ENCODE results near the gene C2.

The C2 gene

GRCh38 chr6:31943742-31944141, 16.2 kb downstream of the C2 start:
- no peak overlapping the region for H3K9ac ChIP-seq (ENCODE audit: insufficient read length)
- H3K27ac ChIP-seq: no peak overlapping the region
- DNase-seq (ENCODE audit: low read depth, low spot score): no peak
- no peaks in the 10 kb centered on the region for H3K36me3 ChIP-seq (ENCODE audit: insufficient read depth, low read length)
- H3K9me3 ChIP-seq (ENCODE audit: low read depth, low read length): no peaks in the 10 kb centered on the region
- TF ChIP-seq POLR2AphosphoS5 (IDR thresholded peaks at IDR 0.05; ENCODE audit: borderline replicate concordance, low read depth, low read length) (no peak), EZH2 (IDR thresholded peaks at IDR 0.05) (no peak), FOXP2 (optimal IDR thresholded peaks at IDR 0.05; ENCODE audit: control extremely low read depth, extremely low read length, insufficient read depth) (no peak)
- H3K4me3 ChIP-seq: no peak overlapping the region

GRCh38 chr6:31945154-31945506, 17.6 kb downstream of the C2 start:
- no peaks in the 10 kb centered on the region for H3K36me3 ChIP-seq (ENCODE audit: insufficient read depth, low read length)
- no peak overlapping the region for H3K4me3 ChIP-seq
- no peaks in the 10 kb centered on the region for H3K9me3 ChIP-seq (ENCODE audit: low read depth, low read length)
- H3K9ac ChIP-seq (ENCODE audit: insufficient read length): no peak overlapping the region
- DNase-seq (ENCODE audit: low read depth, low spot score): no peak
- H3K27ac ChIP-seq: no peak overlapping the region
- TF ChIP-seq EZH2 (IDR thresholded peaks at IDR 0.05): no peak
- TF ChIP-seq POLR2AphosphoS5 (IDR thresholded peaks at IDR 0.05; ENCODE audit: borderline replicate concordance, low read depth, low read length): no peak
- no peak for TF ChIP-seq FOXP2 (optimal IDR thresholded peaks at IDR 0.05; ENCODE audit: control extremely low read depth, extremely low read length, insufficient read depth)

GRCh38 chr6:31945507-31946369, 18.2 kb downstream of the C2 start, which contains the start of gene CFB:
Gene CFB, plus strand, starts transcription at chr6:31946095. Its CDS starts 127 bp downstream, at chr6:31946222.
- Histone ChIP-seq H3K27ac (no peak within 1 kb of the TSS), H3K9ac (ENCODE audit: insufficient read length) (no peak within 1 kb of the TSS), H3K9me3 (ENCODE audit: low read depth, low read length) (no peaks in the 10 kb centered on the region), H3K36me3 (ENCODE audit: insufficient read depth, low read length) (no peaks in the 10 kb centered on the region; the same call in 1 of the 2 replicates), H3K4me3 (no peak within 1 kb of the TSS)
- TF ChIP-seq EZH2 (IDR thresholded peaks at IDR 0.05) (no peak), FOXP2 (optimal IDR thresholded peaks at IDR 0.05; ENCODE audit: control extremely low read depth, extremely low read length, insufficient read depth) (no peak), POLR2AphosphoS5 (IDR thresholded peaks at IDR 0.05; ENCODE audit: borderline replicate concordance, low read depth, low read length) (no peak)
- DNase-seq (ENCODE audit: low read depth, low spot score): no peak

- Histone ChIP-seq H3K9me3 (ENCODE audit: low read depth, low read length) (no peaks in the 10 kb centered on the region), H3K4me3 (no peak overlapping the region), H3K9ac (ENCODE audit: insufficient read length) (no peak overlapping the region), H3K27ac (no peak overlapping the region), H3K36me3 (ENCODE audit: insufficient read depth, low read length) (peaks cover 5% of the 10 kb centered on the region; the same call in 1 of the 2 replicates)
- TF ChIP-seq FOXP2 (optimal IDR thresholded peaks at IDR 0.05; ENCODE audit: control extremely low read depth, extremely low read length, insufficient read depth): no peak
- DNase-seq (ENCODE audit: low read depth, low spot score): no peak
These were observed 18.9 kb downstream of the C2 start for GRCh38 chr6:31946370-31946885.

GRCh38 chr6:31947070-31947675, 19.7 kb downstream of the C2 start:
- Histone ChIP-seq H3K36me3 (ENCODE audit: insufficient read depth, low read length) (peaks cover 13% of the 10 kb centered on the region; the same call in 1 of the 2 replicates), H3K9me3 (ENCODE audit: low read depth, low read length) (no peaks in the 10 kb centered on the region), H3K4me3 (no peak overlapping the region), H3K9ac (ENCODE audit: insufficient read length) (no peak overlapping the region), H3K27ac (no peak overlapping the region)
- TF ChIP-seq EZH2 (IDR thresholded peaks at IDR 0.05) (no peak), POLR2AphosphoS5 (IDR thresholded peaks at IDR 0.05; ENCODE audit: borderline replicate concordance, low read depth, low read length) (no peak), FOXP2 (optimal IDR thresholded peaks at IDR 0.05; ENCODE audit: control extremely low read depth, extremely low read length, insufficient read depth) (no peak)
- DNase-seq (ENCODE audit: low read depth, low spot score): no peak

- Histone ChIP-seq H3K36me3 (ENCODE audit: insufficient read depth, low read length) (peaks cover 19% of the 10 kb centered on the region; the same call in 1 of the 2 replicates), H3K4me3 (no peak overlapping the region), H3K9me3 (ENCODE audit: low read depth, low read length) (no peaks in the 10 kb centered on the region), H3K27ac (no peak overlapping the region), H3K9ac (ENCODE audit: insufficient read length) (no peak overlapping the region)
- DNase-seq (ENCODE audit: low read depth, low spot score): no peak
- TF ChIP-seq EZH2 (IDR thresholded peaks at IDR 0.05): no peak
- TF ChIP-seq POLR2AphosphoS5 (IDR thresholded peaks at IDR 0.05; ENCODE audit: borderline replicate concordance, low read depth, low read length): no peak
- TF ChIP-seq FOXP2 (optimal IDR thresholded peaks at IDR 0.05; ENCODE audit: control extremely low read depth, extremely low read length, insufficient read depth): no peak
These were observed 20.3 kb downstream of the C2 start for GRCh38 chr6:31947864-31948263.

- no peaks in the 10 kb centered on the region for H3K9me3 ChIP-seq (ENCODE audit: low read depth, low read length)
- no peak overlapping the region for H3K9ac ChIP-seq (ENCODE audit: insufficient read length)
- no peak for TF ChIP-seq EZH2 (IDR thresholded peaks at IDR 0.05)
- TF ChIP-seq FOXP2 (optimal IDR thresholded peaks at IDR 0.05; ENCODE audit: control extremely low read depth, extremely low read length, insufficient read depth): no peak
- no peak for TF ChIP-seq POLR2AphosphoS5 (IDR thresholded peaks at IDR 0.05; ENCODE audit: borderline replicate concordance, low read depth, low read length)
- H3K36me3 ChIP-seq (ENCODE audit: insufficient read depth, low read length): peaks cover 24% of the 10 kb centered on the region
- no peak overlapping the region for H3K4me3 ChIP-seq
- H3K27ac ChIP-seq: no peak overlapping the region
- no peak for DNase-seq (ENCODE audit: low read depth, low spot score)
These were observed 20.8 kb downstream of the C2 start for GRCh38 chr6:31948306-31948705.

GRCh38 chr6:31948753-31949413, 21.4 kb downstream of the C2 start:
- Histone ChIP-seq H3K4me3 (no peak overlapping the region), H3K36me3 (ENCODE audit: insufficient read depth, low read length) (peaks cover 30% of the 10 kb centered on the region), H3K9me3 (ENCODE audit: low read depth, low read length) (no peaks in the 10 kb centered on the region), H3K9ac (ENCODE audit: insufficient read length) (no peak overlapping the region), H3K27ac (no peak overlapping the region)
- TF ChIP-seq POLR2AphosphoS5 (IDR thresholded peaks at IDR 0.05; ENCODE audit: borderline replicate concordance, low read depth, low read length) (peak; percentile 59), EZH2 (IDR thresholded peaks at IDR 0.05) (no peak), FOXP2 (optimal IDR thresholded peaks at IDR 0.05; ENCODE audit: control extremely low read depth, extremely low read length, insufficient read depth) (no peak)
- DNase-seq (ENCODE audit: low read depth, low spot score): no peak

All from SK-N-MC (cell line).